ENCODE results near the gene TMC5. TPM values are rescaled to one million over a fixed set of nuclear protein-coding genes. Genes with fewer than 3 reads are reported as not detected.
"Not testable (repeated sequence)": the region's sequence is repeated elsewhere in the genome, so short reads cannot be mapped to it uniquely, and the experiment has no call there.

Gene TMC5
- total RNA-seq, 1 experiment from 2014 or later: 1.2 TPM

- Histone ChIP-seq H4K91ac (ENCODE audit: insufficient read length, low read depth, low read length) (no peak overlapping the region), H3K4ac (ENCODE audit: low read depth, low read length) (no peak overlapping the region), H3T11ph (ENCODE audit: low read length) (no peak overlapping the region), H3K79me2 (ENCODE audit: insufficient read depth, low read length) (no peaks in the 10 kb centered on the region), H3K79me1 (ENCODE audit: insufficient read depth, low read depth, low read length, poor library complexity, severe bottlenecking) (no peaks in the 10 kb centered on the region), H2BK120ac (ENCODE audit: low read depth, low read length, poor library complexity, severe bottlenecking) (no peak overlapping the region), H2BK12ac (ENCODE audit: insufficient read length, low read depth, low read length) (no peak overlapping the region), H2AFZ (ENCODE audit: low read length) (no peak overlapping the region), H2AK5ac (ENCODE audit: insufficient read length, low read length) (no peak overlapping the region), H4K20me1 (ENCODE audit: control insufficient read depth, insufficient read depth, insufficient read length) (no peaks in the 10 kb centered on the region), H3K27me3 (ENCODE audit: insufficient read depth, low read length) (no peaks in the 10 kb centered on the region), H3K18ac (ENCODE audit: insufficient read length, low read depth, low read length) (no peak overlapping the region), H3K23ac (ENCODE audit: insufficient read length, low read depth, low read length) (no peak overlapping the region), H2BK15ac (ENCODE audit: low read depth, low read length) (no peak overlapping the region), H3K9ac (ENCODE audit: extremely low read depth, insufficient read length, low read length) (no peak overlapping the region), H3K9me3 (ENCODE audit: control insufficient read depth, low read depth, low read length) (no peaks in the 10 kb centered on the region), H3K56ac (ENCODE audit: insufficient read length, low read depth, low read length) (no peak overlapping the region), H3K14ac (ENCODE audit: insufficient read depth, low read length) (no peak overlapping the region), H2BK20ac (ENCODE audit: low read depth, low read length, poor library complexity, severe bottlenecking) (no peak overlapping the region), H3K4me1 (ENCODE audit: insufficient read depth, low read length) (no peaks in the 10 kb centered on the region; the same call in 1 of the 2 replicates), H3K27ac (ENCODE audit: insufficient read length, low read depth, low read length) (no peak overlapping the region), H3K4me2 (ENCODE audit: insufficient read depth, insufficient read length, low read length) (no peak overlapping the region), H3K23me2 (ENCODE audit: insufficient read length, low read depth, low read length, poor library complexity, severe bottlenecking) (no peaks in the 10 kb centered on the region), H2BK5ac (ENCODE audit: insufficient read length, low read length) (no peak overlapping the region), H4K8ac (replicated peaks; ENCODE audit: insufficient read length, low read depth, low read length) (no peak overlapping the region), H4K5ac (ENCODE audit: insufficient read length, low read depth, low read length) (no peak overlapping the region)
- DNase-seq: no peak
- H3K4me3 Mint-ChIP-seq: no peak overlapping the region
- WGBS (ENCODE audit: extremely low coverage, insufficient read length, low lambda C conversion rate): no CpG with 5 or more reads among the region's 13 CpGs
- peak overlapping the region; percentile 6 to 93 (median 14); a peak in 5 of 7 replicates for H3K27ac Mint-ChIP-seq
- peaks cover 22% of the 10 kb centered on the region in 2 experiments for H3K4me1 Mint-ChIP-seq
- peaks cover 3 to 11% of the 10 kb centered on the region in 2 experiments for H3K9me3 Mint-ChIP-seq
- peaks cover 0 to 3% (median 3%) of the 10 kb centered on the region in 3 experiments; a peak in 5 of 7 replicates for H3K36me3 Mint-ChIP-seq (ENCODE audit: insufficient read depth in 1 of 3, low read depth in 3 of 3)
- no peak for TF ChIP-seq CTCF (conservative IDR thresholded peaks at IDR 0.05)
- peaks cover 1% of the 10 kb centered on the region for H3K27me3 Mint-ChIP-seq (ENCODE audit: low read depth)
Measured at GRCh38 chr16:19393226-19394111, 24.2 kb upstream of the TMC5 start.

GRCh38 chr16:19395646-19396267 lies 21.9 kb upstream of the TMC5 start:
- not testable (repeated sequence) for DNase-seq; H2BK120ac ChIP-seq (ENCODE audit: low read depth, low read length, poor library complexity, severe bottlenecking); H3K27me3 ChIP-seq (ENCODE audit: insufficient read depth, low read length); H2BK15ac ChIP-seq (ENCODE audit: low read depth, low read length); H2AK5ac ChIP-seq (ENCODE audit: insufficient read length, low read length); H2BK5ac ChIP-seq (ENCODE audit: insufficient read length, low read length); H3T11ph ChIP-seq (ENCODE audit: low read length); H3K9me3 ChIP-seq (ENCODE audit: control insufficient read depth, low read depth, low read length); H3K9me3 Mint-ChIP-seq; H3K4me2 ChIP-seq (ENCODE audit: insufficient read depth, insufficient read length, low read length); H4K91ac ChIP-seq (ENCODE audit: insufficient read length, low read depth, low read length); H3K79me1 ChIP-seq (ENCODE audit: insufficient read depth, low read depth, low read length, poor library complexity, severe bottlenecking); H3K4me3 Mint-ChIP-seq; H3K23me2 ChIP-seq (ENCODE audit: insufficient read length, low read depth, low read length, poor library complexity, severe bottlenecking); H3K27ac Mint-ChIP-seq; H3K4ac ChIP-seq (ENCODE audit: low read depth, low read length); H3K27ac ChIP-seq (ENCODE audit: insufficient read length, low read depth, low read length); H3K23ac ChIP-seq (ENCODE audit: insufficient read length, low read depth, low read length); H3K79me2 ChIP-seq (ENCODE audit: insufficient read depth, low read length); H3K56ac ChIP-seq (ENCODE audit: insufficient read length, low read depth, low read length); H2AFZ ChIP-seq (ENCODE audit: low read length); H2BK20ac ChIP-seq (ENCODE audit: low read depth, low read length, poor library complexity, severe bottlenecking); H3K27me3 Mint-ChIP-seq (ENCODE audit: low read depth); H4K5ac ChIP-seq (ENCODE audit: insufficient read length, low read depth, low read length); H4K20me1 ChIP-seq (ENCODE audit: control insufficient read depth, insufficient read depth, insufficient read length); H3K36me3 Mint-ChIP-seq (ENCODE audit: insufficient read depth in 1 of 3, low read depth in 3 of 3); H3K18ac ChIP-seq (ENCODE audit: insufficient read length, low read depth, low read length); H4K8ac ChIP-seq (replicated peaks; ENCODE audit: insufficient read length, low read depth, low read length); H3K14ac ChIP-seq (ENCODE audit: insufficient read depth, low read length); H3K9ac ChIP-seq (ENCODE audit: extremely low read depth, insufficient read length, low read length); H3K4me1 ChIP-seq (ENCODE audit: insufficient read depth, low read length); H2BK12ac ChIP-seq (ENCODE audit: insufficient read length, low read depth, low read length)
- WGBS (ENCODE audit: extremely low coverage, insufficient read length, low lambda C conversion rate): no CpG with 5 or more reads among the region's 4 CpGs
- peaks cover 16 to 22% of the 10 kb centered on the region in 2 experiments for H3K4me1 Mint-ChIP-seq
